RWPE1 (cell line): ENCODE results near the gene USP12.
"Not testable (repeated sequence)": the region's sequence is repeated elsewhere in the genome, so short reads cannot be mapped to it uniquely, and the experiment has no call there.

Source experiments
- CTCF ChIA-PET: fragments of 350-600 bp; sonication (Branson Sonifier 250); formaldehyde crosslinking; extraction: SDS; loops from one replicate; lab custom pipeline; 2021; lab: Yijun Ruan, JAX
- POLR2A ChIA-PET: fragments of 400-600 bp; formaldehyde crosslinking; extraction: SDS; loops from one replicate; lab custom pipeline; 2020; ENCODE audit warnings: antibody characterized with exemption; ENCODE audit not compliant: low non-redundant PET; lab: Yijun Ruan, JAX
- DNase-seq: peaks from one replicate; pipeline ENCODE4 v3.0.0; 2012; ENCODE audit warnings: low spot score
- H3K27ac ChIP-seq: fragments of 450-650 bp; 2 replicates; pipeline ENCODE4 v1.5.1; 2017
- CTCF ChIP-seq: fragments of 450-650 bp; conservative IDR thresholded peaks from 2 replicates; pipeline ENCODE4 v1.5.1; 2017; ENCODE audit warnings: low read depth, mild to moderate bottlenecking

The USP12 gene

GRCh38 chr13:27147530-27148170 is 24.0 kb downstream of the USP12 start:
- H3K27ac ChIP-seq: no peak overlapping the region
- ChIA-PET CTCF (no interaction called here), POLR2A (no interaction called here)
- DNase-seq: no peak
- no peak for TF ChIP-seq CTCF

DNA sequence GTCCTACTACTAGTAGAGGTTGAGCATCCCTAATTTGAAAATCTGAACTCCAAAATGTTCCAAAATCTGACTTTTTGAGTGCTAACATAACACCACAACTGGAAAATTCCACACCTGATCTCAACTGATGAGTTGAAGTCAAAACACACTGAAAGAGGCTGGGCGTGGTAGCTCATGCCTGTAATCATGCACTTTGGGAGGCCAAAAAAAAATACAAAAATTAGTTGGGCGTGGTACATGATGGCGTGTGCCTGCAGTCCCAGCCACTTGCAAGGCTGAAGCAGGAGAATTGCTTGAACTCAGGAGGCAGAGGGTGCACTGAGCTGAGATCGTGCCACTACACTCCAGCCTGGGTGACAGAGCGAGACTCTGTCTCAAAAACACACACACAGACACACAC is 29.9 kb downstream of the USP12 start:
- no peak overlapping the region for H3K27ac ChIP-seq
- POLR2A ChIA-PET: no interaction called here
- TF ChIP-seq CTCF: no peak
- no peak for DNase-seq
- CTCF ChIA-PET: no interaction called here

DNA sequence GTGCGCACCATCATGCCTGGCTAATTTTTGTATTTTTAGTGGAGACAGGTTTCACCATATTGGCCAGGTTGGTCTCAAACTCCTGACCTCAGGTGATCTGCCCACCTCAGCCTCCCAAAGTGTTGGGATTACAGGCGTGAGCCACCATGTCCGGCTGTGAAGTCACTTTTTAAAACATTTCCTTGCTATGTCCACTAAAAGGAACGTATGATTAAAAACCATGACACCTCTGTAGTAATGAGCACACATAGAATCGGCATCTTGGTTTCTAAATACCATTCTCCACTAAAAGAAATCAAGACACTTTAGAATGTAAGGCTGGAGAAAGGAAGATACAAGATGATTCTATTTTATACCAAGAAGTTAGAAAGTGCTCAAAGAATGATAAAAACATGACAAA is 30.5 kb downstream of the USP12 start:
- CTCF ChIA-PET, POLR2A ChIA-PET: not testable (repeated sequence)

GRCh38 chr13:27140060-27140459 is 31.6 kb downstream of the USP12 start:
- ChIA-PET POLR2A (no interaction called here), CTCF (interaction anchor here (0.6 kb wide), 2 partner anchors 31 to 168 kb away, joined by 3 read pairs; no protein-coding TSS in a partner anchor)
- no peak overlapping the region for H3K27ac ChIP-seq
- DNase-seq: no peak
- no peak for TF ChIP-seq CTCF

More for the DNA sequence above, 30.5 kb downstream of the USP12 start:
- not testable (repeated sequence) for H3K27ac ChIP-seq, DNase-seq

DNA sequence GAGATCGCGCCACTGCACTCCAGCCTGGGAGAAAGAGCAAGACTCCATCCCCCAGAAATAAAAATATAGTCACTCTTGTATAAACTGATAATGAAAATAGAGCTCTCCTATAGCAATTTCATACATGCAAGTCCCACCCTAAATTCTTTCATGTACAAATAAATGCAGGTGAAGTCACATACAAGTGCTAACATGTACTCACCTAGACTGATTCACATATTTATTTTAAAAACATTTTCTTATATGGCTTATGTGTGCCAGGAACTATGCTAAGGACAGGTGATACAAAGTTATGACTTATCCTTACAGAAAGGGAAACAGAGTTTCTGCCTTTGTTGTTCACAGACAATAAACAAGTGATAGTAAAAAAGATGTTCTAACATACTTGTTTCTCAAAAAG is 32.0 kb downstream of the USP12 start:
- CTCF ChIA-PET: interaction anchor here (0.6 kb wide), 1 partner anchor 30 kb away, joined by 3 read pairs; no protein-coding TSS in a partner anchor
- no peak for TF ChIP-seq CTCF
- DNase-seq: peak; percentile 40
- POLR2A ChIA-PET: no interaction called here
- H3K27ac ChIP-seq: no peak overlapping the region

GRCh38 chr13:27138457-27139093 is 33.0 kb downstream of the USP12 start:
- DNase-seq: no peak
- ChIA-PET CTCF (no interaction called here), POLR2A (no interaction called here)
- no peak for TF ChIP-seq CTCF
- no peak overlapping the region for H3K27ac ChIP-seq

- no peak for TF ChIP-seq CTCF
- CTCF ChIA-PET: no interaction called here
- POLR2A ChIA-PET: no interaction called here
Observed at GRCh38 chr13:27137759-27138158, 33.9 kb downstream of the USP12 start.

More at GRCh38 chr13:27137759-27138158, 33.9 kb downstream of the USP12 start:
- H3K27ac ChIP-seq: no peak overlapping the region
- no peak for DNase-seq
